Liver (tissue), 9 donors: ENCODE data around the gene SCN9A. TPM values are rescaled to one million over a fixed set of nuclear protein-coding genes. Genes with fewer than 3 reads are reported as not detected.

Source experiments
- DNase-seq: peaks from one replicate; pipeline ENCODE4 v3.0.0-alpha.2; 2017; ENCODE audit warnings: low spot score
- H3K27ac ChIP-seq, 2 donors: one replicate each; pipeline ENCODE4 v1.7.0; 2013; ENCODE audit warnings: inconsistent platforms in 2 of 2, low read length in 2 of 2, control low read depth in 1 of 2, low read depth in 1 of 2, mild to moderate bottlenecking in 1 of 2
- H3K27me3 ChIP-seq, 4 donors: one replicate each; pipeline versions ENCODE4 v1.6.1 to v1.7.0; 2013; ENCODE audit warnings: low read length in 3 of 4, inconsistent platforms in 1 of 4, mild to moderate bottlenecking in 1 of 4, moderate library complexity in 1 of 4; ENCODE audit not compliant: control insufficient read depth in 4 of 4, insufficient read depth in 4 of 4
- H3K36me3 ChIP-seq, 4 donors: one replicate each; pipeline versions ENCODE4 v1.6.1 to v1.7.0; 2013; ENCODE audit warnings: low read length in 3 of 4, mild to moderate bottlenecking in 3 of 4, low read depth in 1 of 4, moderate library complexity in 1 of 4; ENCODE audit not compliant: control insufficient read depth in 4 of 4, insufficient read depth in 3 of 4
- H3K4me1 ChIP-seq, 4 donors: one replicate each; pipeline versions ENCODE4 v1.6.1 to v1.7.0; 2013; ENCODE audit warnings: low read length in 3 of 4, mild to moderate bottlenecking in 3 of 4, moderate library complexity in 1 of 4; ENCODE audit not compliant: control insufficient read depth in 4 of 4, insufficient read depth in 4 of 4
- H3K4me3 ChIP-seq, 3 donors: one replicate each; pipeline versions ENCODE4 v1.6.1 to v1.7.0; 2013; ENCODE audit warnings: low read length in 3 of 3, control low read depth in 1 of 3, low read depth in 1 of 3, mild to moderate bottlenecking in 1 of 3
- H3K9ac ChIP-seq, 2 donors: one replicate each; pipeline ENCODE4 v1.7.0; 2013; ENCODE audit warnings: low read length in 2 of 2, mild to moderate bottlenecking in 2 of 2, moderate library complexity in 2 of 2, control low read depth in 1 of 2, low read depth in 1 of 2
- H3K9me3 ChIP-seq, 4 donors: one replicate each; pipeline versions ENCODE4 v1.6.1 to v1.7.0; 2013; ENCODE audit warnings: low read length in 3 of 4; ENCODE audit not compliant: control insufficient read depth in 4 of 4
- EGR1 ChIP-seq, 2 donors: IDR thresholded peaks; 2 replicates each; pipeline ENCODE4 v1.6.1; 2016 to 2018; ENCODE audit warnings: antibody characterized with exemption in 2 of 2, low read depth in 2 of 2
- FOXA1 ChIP-seq: IDR thresholded peaks from 2 replicates; pipeline ENCODE4 v1.6.1; 2016; ENCODE audit warnings: antibody characterized with exemption
- NR2F2 ChIP-seq: IDR thresholded peaks from 2 replicates; pipeline ENCODE4 v1.6.1; 2016; ENCODE audit warnings: antibody characterized with exemption
- RAD21 ChIP-seq, 2 donors: IDR thresholded peaks; 2 replicates each; pipeline ENCODE4 v1.6.1; 2016; ENCODE audit warnings: antibody characterized with exemption in 2 of 2, mild to moderate bottlenecking in 2 of 2
- RXRA ChIP-seq, 2 donors: IDR thresholded peaks; 2 replicates each; pipeline ENCODE4 v1.6.1; 2017 to 2018; ENCODE audit warnings: antibody characterized with exemption in 2 of 2, mild to moderate bottlenecking in 1 of 2
- SP1 ChIP-seq: IDR thresholded peaks from 2 replicates; pipeline ENCODE4 v1.6.1; 2018; ENCODE audit warnings: antibody characterized with exemption, mild to moderate bottlenecking
- TAF1 ChIP-seq: conservative IDR thresholded peaks from 2 replicates; pipeline ENCODE4 v1.6.1; 2016; ENCODE audit warnings: antibody characterized with exemption, mild to moderate bottlenecking
- YY1 ChIP-seq: IDR thresholded peaks from 2 replicates; pipeline ENCODE4 v1.6.1; 2016; ENCODE audit warnings: antibody characterized with exemption, mild to moderate bottlenecking
- WGBS: extraction: QIAGEN DNeasy Blood & Tissue Kit; methylation state at CpG from one replicate; pipeline ENCODE4 v1.1.7; 2013; 5-methylcytosine and 5-hydroxymethylcytosine counted together
- polyA plus RNA-seq, 2 donors: library from polyadenylated mRNA; stranded (reverse) in 1 of 2; unstranded in 1 of 2; fragments of 200-250 nt in 1 of 2; fragments of >200 nt in 1 of 2; fragmentation: Nextera tagmentation in 1 of 2; extraction: Ambion mirVana in 1 of 2; gene quantifications; one replicate each; pipeline versions ENCODE4 v1.2.1 to v1.2.3, GENCODE V29; 2013 to 2015
- total RNA-seq, 2 donors: library from RNA; depleted of rRNA; stranded (reverse); fragments of >200 nt; gene quantifications; one replicate each; pipeline ENCODE4 v1.2.3, GENCODE V29; 2014
- TF ChIP-seq, protein P1 (sequence below): IDR thresholded peaks from 2 replicates; pipeline ENCODE4 v1.6.1; 2016; ENCODE audit warnings: antibody characterized with exemption
- TF ChIP-seq, protein P2 (sequence below): IDR thresholded peaks from 2 replicates; pipeline ENCODE4 v1.6.1; 2016; ENCODE audit warnings: antibody characterized with exemption
- TF ChIP-seq, protein P3 (sequence below): fragments of 150-350 bp; IDR thresholded peaks from 2 replicates; pipeline ENCODE4 v1.5.1; 2017; ENCODE audit warnings: improper control_type of control experiment, low read depth, low read length; ENCODE audit not compliant: missing input control
- TF ChIP-seq, protein P4 (sequence below): IDR thresholded peaks from 2 replicates; pipeline ENCODE4 v1.6.1; 2016; ENCODE audit warnings: antibody characterized with exemption
- TF ChIP-seq, protein P5 (sequence below): IDR thresholded peaks from 2 replicates; pipeline ENCODE4 v1.6.1; 2016; ENCODE audit warnings: antibody characterized with exemption, mild to moderate bottlenecking
- donor health status: healthy.
- donor health status: healthy.
- donor health status: healthy.
- donor health status: healthy.
- donor health status: healthy.

SCN9A gene
- total and polyA plus RNA-seq, 4 donors: 1.2 to 10.1 (median 9.2) TPM

DNA sequence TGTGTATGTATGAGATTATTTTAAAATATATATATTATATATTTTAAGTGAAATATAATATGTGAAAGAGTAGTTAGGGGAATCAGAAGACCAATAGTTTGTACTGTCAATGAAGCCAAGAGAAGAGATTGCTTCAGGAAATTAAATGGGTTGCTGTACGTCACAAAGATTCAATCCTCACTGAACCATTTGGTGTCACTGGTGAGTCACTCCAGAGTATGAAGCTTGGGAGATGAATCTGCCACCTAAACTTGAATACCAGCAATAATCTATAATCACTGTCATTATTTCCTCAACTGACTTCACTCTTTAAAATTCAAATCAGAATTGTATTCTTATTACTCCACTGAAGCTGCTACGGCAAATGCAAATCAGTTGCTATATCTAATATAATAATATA lies 41.9 kb upstream of the SCN9A start (continued):
- TF ChIP-seq RAD21 (IDR thresholded peaks at IDR 0.05): peak; percentile 65 to 70
- TF ChIP-seq RXRA (IDR thresholded peaks at IDR 0.05): no peak
- TF ChIP-seq, protein P1, sequence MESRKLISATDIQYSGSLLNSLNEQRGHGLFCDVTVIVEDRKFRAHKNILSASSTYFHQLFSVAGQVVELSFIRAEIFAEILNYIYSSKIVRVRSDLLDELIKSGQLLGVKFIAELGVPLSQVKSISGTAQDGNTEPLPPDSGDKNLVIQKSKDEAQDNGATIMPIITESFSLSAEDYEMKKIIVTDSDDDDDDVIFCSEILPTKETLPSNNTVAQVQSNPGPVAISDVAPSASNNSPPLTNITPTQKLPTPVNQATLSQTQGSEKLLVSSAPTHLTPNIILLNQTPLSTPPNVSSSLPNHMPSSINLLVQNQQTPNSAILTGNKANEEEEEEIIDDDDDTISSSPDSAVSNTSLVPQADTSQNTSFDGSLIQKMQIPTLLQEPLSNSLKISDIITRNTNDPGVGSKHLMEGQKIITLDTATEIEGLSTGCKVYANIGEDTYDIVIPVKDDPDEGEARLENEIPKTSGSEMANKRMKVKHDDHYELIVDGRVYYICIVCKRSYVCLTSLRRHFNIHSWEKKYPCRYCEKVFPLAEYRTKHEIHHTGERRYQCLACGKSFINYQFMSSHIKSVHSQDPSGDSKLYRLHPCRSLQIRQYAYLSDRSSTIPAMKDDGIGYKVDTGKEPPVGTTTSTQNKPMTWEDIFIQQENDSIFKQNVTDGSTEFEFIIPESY: no peak
- TF ChIP-seq, protein P2, sequence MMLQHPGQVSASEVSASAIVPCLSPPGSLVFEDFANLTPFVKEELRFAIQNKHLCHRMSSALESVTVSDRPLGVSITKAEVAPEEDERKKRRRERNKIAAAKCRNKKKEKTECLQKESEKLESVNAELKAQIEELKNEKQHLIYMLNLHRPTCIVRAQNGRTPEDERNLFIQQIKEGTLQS: peak; percentile 76

DNA sequence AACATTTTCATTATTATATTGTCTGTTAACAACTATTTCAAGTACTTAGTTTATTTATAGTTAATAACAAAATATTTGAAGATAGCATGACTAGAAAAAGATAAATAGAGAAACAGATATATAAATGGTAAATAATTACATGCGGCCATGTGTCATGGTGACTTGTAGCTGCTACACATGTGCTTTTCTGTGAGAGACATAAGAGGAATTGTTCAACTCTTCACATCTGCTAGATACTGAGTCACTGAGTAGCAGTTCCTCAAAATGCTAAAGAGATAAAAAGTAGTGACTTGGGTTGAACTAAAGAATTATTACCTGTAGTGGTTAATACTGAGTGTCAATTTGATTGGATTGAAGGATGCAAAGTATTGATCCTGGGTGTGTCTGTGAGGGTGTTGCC lies 37.5 kb upstream of the SCN9A start:
- no peak overlapping the region for H3K9ac ChIP-seq
- H3K4me3 ChIP-seq: no peak overlapping the region
- H3K9me3 ChIP-seq: no peaks in the 10 kb centered on the region
- 95% methylated on average over 1 of the region's 1 CpG for WGBS
- TF ChIP-seq, protein P3, sequence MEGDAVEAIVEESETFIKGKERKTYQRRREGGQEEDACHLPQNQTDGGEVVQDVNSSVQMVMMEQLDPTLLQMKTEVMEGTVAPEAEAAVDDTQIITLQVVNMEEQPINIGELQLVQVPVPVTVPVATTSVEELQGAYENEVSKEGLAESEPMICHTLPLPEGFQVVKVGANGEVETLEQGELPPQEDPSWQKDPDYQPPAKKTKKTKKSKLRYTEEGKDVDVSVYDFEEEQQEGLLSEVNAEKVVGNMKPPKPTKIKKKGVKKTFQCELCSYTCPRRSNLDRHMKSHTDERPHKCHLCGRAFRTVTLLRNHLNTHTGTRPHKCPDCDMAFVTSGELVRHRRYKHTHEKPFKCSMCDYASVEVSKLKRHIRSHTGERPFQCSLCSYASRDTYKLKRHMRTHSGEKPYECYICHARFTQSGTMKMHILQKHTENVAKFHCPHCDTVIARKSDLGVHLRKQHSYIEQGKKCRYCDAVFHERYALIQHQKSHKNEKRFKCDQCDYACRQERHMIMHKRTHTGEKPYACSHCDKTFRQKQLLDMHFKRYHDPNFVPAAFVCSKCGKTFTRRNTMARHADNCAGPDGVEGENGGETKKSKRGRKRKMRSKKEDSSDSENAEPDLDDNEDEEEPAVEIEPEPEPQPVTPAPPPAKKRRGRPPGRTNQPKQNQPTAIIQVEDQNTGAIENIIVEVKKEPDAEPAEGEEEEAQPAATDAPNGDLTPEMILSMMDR: no peak
- TF ChIP-seq SP1: no peak
- no peak for TF ChIP-seq YY1
- no peak for TF ChIP-seq EGR1 (IDR thresholded peaks at IDR 0.05; ENCODE audit: low read depth in 2 of 2)
- no peak for TF ChIP-seq RXRA (IDR thresholded peaks at IDR 0.05)
- no peak for DNase-seq
- H3K4me1 ChIP-seq: no peaks in the 10 kb centered on the region
- H3K27ac ChIP-seq: no peak overlapping the region
- H3K36me3 ChIP-seq: no peaks in the 10 kb centered on the region
- H3K27me3 ChIP-seq: no peaks in the 10 kb centered on the region

DNA sequence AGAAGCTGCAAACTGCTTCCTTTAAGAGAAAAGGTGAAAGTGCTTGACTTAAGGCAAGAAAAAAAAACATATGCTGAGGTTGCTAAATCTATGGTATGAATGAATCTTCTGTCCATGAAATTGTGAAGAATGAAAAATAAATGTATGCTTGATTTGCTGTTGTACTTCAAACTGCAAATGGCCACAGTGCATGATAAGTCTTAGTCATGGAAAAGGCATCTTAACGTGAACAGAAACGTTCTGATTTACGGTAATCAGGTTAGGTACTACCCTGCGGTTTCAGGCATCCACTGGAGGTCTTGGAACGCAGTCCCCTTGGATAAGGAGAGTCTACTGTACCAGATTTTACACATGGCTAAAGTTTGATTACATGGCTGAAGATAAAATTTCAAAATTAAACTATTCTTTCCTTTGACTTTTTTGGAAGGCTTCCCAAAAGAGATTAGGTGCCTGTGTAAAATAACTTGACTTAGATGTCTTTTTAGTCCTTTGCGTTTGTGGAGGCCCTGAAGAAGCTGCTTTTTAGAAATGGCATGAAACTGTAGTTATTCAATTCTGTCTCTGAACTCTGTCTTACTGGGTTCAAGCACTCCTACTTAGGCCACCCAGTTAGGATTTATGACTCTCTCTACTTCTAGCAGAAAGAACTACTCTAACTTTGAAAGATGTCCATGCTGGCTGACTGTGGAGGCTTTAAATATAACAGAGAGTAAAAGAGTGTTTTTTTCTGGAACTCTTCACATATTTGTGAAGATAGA lies 35.9 kb upstream of the SCN9A start:
- Histone ChIP-seq H3K9me3 (no peaks in the 10 kb centered on the region), H3K9ac (no peak overlapping the region), H3K36me3 (no peaks in the 10 kb centered on the region), H3K4me3 (no peak overlapping the region), H3K27ac (no peak overlapping the region), H3K27me3 (no peaks in the 10 kb centered on the region), H3K4me1 (no peaks in the 10 kb centered on the region)
- DNase-seq: no peak
- TF ChIP-seq TAF1 (no peak), FOXA1 (no peak), EGR1 (IDR thresholded peaks at IDR 0.05; ENCODE audit: low read depth in 2 of 2) (no peak), NR2F2 (no peak)
- TF ChIP-seq, protein P4, sequence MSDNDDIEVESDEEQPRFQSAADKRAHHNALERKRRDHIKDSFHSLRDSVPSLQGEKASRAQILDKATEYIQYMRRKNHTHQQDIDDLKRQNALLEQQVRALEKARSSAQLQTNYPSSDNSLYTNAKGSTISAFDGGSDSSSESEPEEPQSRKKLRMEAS: no peak
- TF ChIP-seq, protein P5, sequence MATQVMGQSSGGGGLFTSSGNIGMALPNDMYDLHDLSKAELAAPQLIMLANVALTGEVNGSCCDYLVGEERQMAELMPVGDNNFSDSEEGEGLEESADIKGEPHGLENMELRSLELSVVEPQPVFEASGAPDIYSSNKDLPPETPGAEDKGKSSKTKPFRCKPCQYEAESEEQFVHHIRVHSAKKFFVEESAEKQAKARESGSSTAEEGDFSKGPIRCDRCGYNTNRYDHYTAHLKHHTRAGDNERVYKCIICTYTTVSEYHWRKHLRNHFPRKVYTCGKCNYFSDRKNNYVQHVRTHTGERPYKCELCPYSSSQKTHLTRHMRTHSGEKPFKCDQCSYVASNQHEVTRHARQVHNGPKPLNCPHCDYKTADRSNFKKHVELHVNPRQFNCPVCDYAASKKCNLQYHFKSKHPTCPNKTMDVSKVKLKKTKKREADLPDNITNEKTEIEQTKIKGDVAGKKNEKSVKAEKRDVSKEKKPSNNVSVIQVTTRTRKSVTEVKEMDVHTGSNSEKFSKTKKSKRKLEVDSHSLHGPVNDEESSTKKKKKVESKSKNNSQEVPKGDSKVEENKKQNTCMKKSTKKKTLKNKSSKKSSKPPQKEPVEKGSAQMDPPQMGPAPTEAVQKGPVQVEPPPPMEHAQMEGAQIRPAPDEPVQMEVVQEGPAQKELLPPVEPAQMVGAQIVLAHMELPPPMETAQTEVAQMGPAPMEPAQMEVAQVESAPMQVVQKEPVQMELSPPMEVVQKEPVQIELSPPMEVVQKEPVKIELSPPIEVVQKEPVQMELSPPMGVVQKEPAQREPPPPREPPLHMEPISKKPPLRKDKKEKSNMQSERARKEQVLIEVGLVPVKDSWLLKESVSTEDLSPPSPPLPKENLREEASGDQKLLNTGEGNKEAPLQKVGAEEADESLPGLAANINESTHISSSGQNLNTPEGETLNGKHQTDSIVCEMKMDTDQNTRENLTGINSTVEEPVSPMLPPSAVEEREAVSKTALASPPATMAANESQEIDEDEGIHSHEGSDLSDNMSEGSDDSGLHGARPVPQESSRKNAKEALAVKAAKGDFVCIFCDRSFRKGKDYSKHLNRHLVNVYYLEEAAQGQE: no peak
- TF ChIP-seq, protein P3: no peak
- TF ChIP-seq, protein P1: no peak
- 83% methylated on average over 6 of the region's 6 CpGs for WGBS
